Astrocyte of the cerebellum (primary cell): ENCODE results near the gene SGCB.

Experiments
- DNase-seq: peaks from one replicate; pipeline ENCODE4 v3.0.0-alpha.2; 2011; ENCODE audit warnings: low read depth
- H3K4me3 ChIP-seq: 2 replicates; pipeline ENCODE4 v1.5.1; 2011; ENCODE audit warnings: mild to moderate bottlenecking, low read depth, low read length, moderate library complexity
- CTCF ChIP-seq: IDR thresholded peaks from 2 replicates; pipeline ENCODE4 v1.5.1; 2012; ENCODE audit warnings: low read length, low read depth, moderate library complexity, mild to moderate bottlenecking; ENCODE audit errors: missing control alignments
- in situ Hi-C: cut with HindIII; loops from 2 replicates; pipeline ENCODE4 v1.10.0; 2017; ENCODE audit warnings: low sequenced_read_pairs

Gene SGCB

GRCh38 chr4:52010986-52011385 is 27.1 kb downstream of the SGCB start:
- H3K4me3 ChIP-seq = no peak overlapping the region
- DNase-seq = no peak
- TF ChIP-seq CTCF = no peak
- in situ Hi-C loops = no loop called here

- no peak for DNase-seq
- in situ Hi-C loops = no loop called here
- TF ChIP-seq CTCF = no peak
- no peak overlapping the region for H3K4me3 ChIP-seq
These were observed 31.2 kb downstream of the SGCB start for GRCh38 chr4:52006887-52007286.

- DNase-seq = no peak
- H3K4me3 ChIP-seq = no peak overlapping the region
- in situ Hi-C loops = no loop called here
- no peak for TF ChIP-seq CTCF
These were observed 32.4 kb downstream of the SGCB start for GRCh38 chr4:52005604-52006273.

GRCh38 chr4:52004414-52004813 is 33.7 kb downstream of the SGCB start:
- TF ChIP-seq CTCF = no peak
- in situ Hi-C loops = no loop called here

GRCh38 chr4:52001616-52002015 is 36.5 kb downstream of the SGCB start:
- H3K4me3 ChIP-seq = no peak overlapping the region
- no peak for DNase-seq
- TF ChIP-seq CTCF = no peak
- in situ Hi-C loops = no loop called here

More at GRCh38 chr4:52004414-52004813, 33.7 kb downstream of the SGCB start:
- no peak for DNase-seq
- H3K4me3 ChIP-seq = no peak overlapping the region

GRCh38 chr4:51999250-51999649 is 38.8 kb downstream of the SGCB start:
- DNase-seq = no peak
- no peak overlapping the region for H3K4me3 ChIP-seq
- in situ Hi-C loops = no loop called here
- TF ChIP-seq CTCF = no peak
